HEK293T (cell line): ENCODE data around the gene DBNDD2.

Source experiments
- CTCF ChIA-PET: fragments of 350-600 bp; formaldehyde crosslinking; extraction: SDS; loops from one replicate; lab custom pipeline; 2021; ENCODE audit warnings: antibody characterized with exemption, inconsistent platforms; lab: Yijun Ruan, JAX
- POLR2A ChIA-PET: fragments of 350-600 bp; formaldehyde crosslinking; extraction: SDS; loops from one replicate; lab custom pipeline; 2020; ENCODE audit warnings: antibody characterized with exemption, inconsistent platforms; lab: Yijun Ruan, JAX
- DNase-seq: peaks from one replicate; pipeline ENCODE4 v3.0.0; 2012; ENCODE audit warnings: mixed read lengths; ENCODE audit errors: extremely low spot score
- ARNT ChIP-seq: fragments of 450-650 bp; IDR thresholded peaks from 2 replicates; pipeline ENCODE4 v1.6.1; 2017; ENCODE audit warnings: mild to moderate bottlenecking
- BHLHE40 ChIP-seq: fragments of 450-650 bp; IDR thresholded peaks from 2 replicates; pipeline ENCODE4 v1.6.1; 2016; ENCODE audit warnings: mild to moderate bottlenecking, moderate library complexity, borderline replicate concordance
- CTBP1 ChIP-seq: fragments of 450-650 bp; IDR thresholded peaks from 2 replicates; pipeline ENCODE4 v1.6.1; 2016; ENCODE audit warnings: borderline replicate concordance
- ELF4 ChIP-seq: fragments of 450-650 bp; IDR thresholded peaks from 2 replicates; pipeline ENCODE4 v1.6.1; 2017; ENCODE audit warnings: antibody characterized with exemption
- FOXA1 ChIP-seq: fragments of 450-650 bp; IDR thresholded peaks from 2 replicates; pipeline ENCODE4 v1.6.1; 2016; ENCODE audit warnings: mild to moderate bottlenecking
- FOXK2 ChIP-seq: fragments of 450-650 bp; IDR thresholded peaks from 2 replicates; pipeline ENCODE4 v1.6.1; 2016; ENCODE audit warnings: mild to moderate bottlenecking
- FOXM1 ChIP-seq: fragments of 450-650 bp; IDR thresholded peaks from 2 replicates; pipeline ENCODE4 v1.6.1; 2017; ENCODE audit warnings: mild to moderate bottlenecking, borderline replicate concordance
- HDGF ChIP-seq: fragments of 450-650 bp; IDR thresholded peaks from 2 replicates; pipeline ENCODE4 v1.6.1; 2017; ENCODE audit warnings: antibody characterized with exemption, borderline replicate concordance
- L3MBTL2 ChIP-seq: fragments of 450-650 bp; conservative IDR thresholded peaks from 2 replicates; pipeline ENCODE4 v1.6.1; 2016; ENCODE audit warnings: mild to moderate bottlenecking
- LEF1 ChIP-seq: fragments of 450-650 bp; IDR thresholded peaks from 2 replicates; pipeline ENCODE4 v1.6.1; 2017; ENCODE audit warnings: mild to moderate bottlenecking, borderline replicate concordance
- NFRKB ChIP-seq: fragments of 450-650 bp; IDR thresholded peaks from 2 replicates; pipeline ENCODE4 v1.6.1; 2016; ENCODE audit warnings: mild to moderate bottlenecking, moderate library complexity
- PKNOX1 ChIP-seq: fragments of 450-650 bp; IDR thresholded peaks from 2 replicates; pipeline ENCODE4 v1.6.1; 2016
- SP1 ChIP-seq: fragments of 450-650 bp; IDR thresholded peaks from 2 replicates; pipeline ENCODE4 v1.6.1; 2017
- SUZ12 ChIP-seq: fragments of 450-650 bp; IDR thresholded peaks from 2 replicates; pipeline ENCODE4 v1.6.1; 2016; ENCODE audit warnings: mild to moderate bottlenecking
- TARDBP ChIP-seq: fragments of 450-650 bp; IDR thresholded peaks from 2 replicates; pipeline ENCODE4 v1.6.1; 2016
- ZNF384 ChIP-seq: fragments of 450-650 bp; IDR thresholded peaks from 2 replicates; pipeline ENCODE4 v1.6.1; 2016

Gene DBNDD2

DNA sequence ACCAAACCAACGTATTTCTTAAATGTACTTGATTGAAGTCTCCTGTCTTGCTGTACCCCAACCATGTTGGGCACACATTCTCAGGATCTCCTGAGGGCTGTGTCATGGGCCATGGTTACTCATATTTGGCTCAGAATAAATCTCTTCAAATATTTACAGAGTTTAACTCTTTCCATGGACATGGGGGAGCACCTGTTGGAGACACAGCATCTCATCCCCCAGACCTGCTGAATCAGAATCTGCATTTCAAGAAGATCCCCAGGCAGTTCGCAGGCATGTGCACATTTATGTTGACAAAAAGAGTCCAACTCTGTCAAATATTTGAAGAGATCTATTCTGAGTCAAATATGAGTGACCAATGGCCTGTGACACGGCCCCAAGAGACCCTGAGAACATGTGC is 32.3 kb downstream of the DBNDD2 start:
- TF ChIP-seq FOXM1 = no peak
- TF ChIP-seq ZNF384 = no peak
- no peak for TF ChIP-seq SUZ12
- TF ChIP-seq PKNOX1 = no peak
- no peak for TF ChIP-seq ELF4
- TF ChIP-seq ARNT = no peak
- no peak for TF ChIP-seq TARDBP
- no peak for TF ChIP-seq NFRKB
- no peak for TF ChIP-seq BHLHE40
- no peak for TF ChIP-seq SP1
- no peak for TF ChIP-seq LEF1
- no peak for TF ChIP-seq CTBP1
- POLR2A ChIA-PET = no interaction called here
- CTCF ChIA-PET = interaction anchor here (0.5 kb wide), 1 partner anchor 117 kb away, joined by 3 read pairs; no protein-coding TSS in a partner anchor
- DNase-seq = no peak

GRCh38 chr20:45440891-45441685 is 33.0 kb downstream of the DBNDD2 start:
- ChIA-PET POLR2A (no interaction called here), CTCF (interaction anchor here (0.5 kb wide), 1 partner anchor 118 kb away, joined by 3 read pairs; no protein-coding TSS in a partner anchor)
- no peak for TF ChIP-seq FOXM1
- TF ChIP-seq TARDBP = no peak
- no peak for TF ChIP-seq SUZ12
- TF ChIP-seq ZNF384 = no peak
- no peak for TF ChIP-seq PKNOX1
- no peak for TF ChIP-seq FOXK2
- no peak for TF ChIP-seq ELF4
- TF ChIP-seq HDGF = no peak
- TF ChIP-seq LEF1 = no peak
- no peak for TF ChIP-seq NFRKB
- no peak for DNase-seq

GRCh38 chr20:45441746-45442145 is 33.7 kb downstream of the DBNDD2 start:
- no peak for DNase-seq
- TF ChIP-seq LEF1 (no peak), BHLHE40 (no peak), L3MBTL2 (no peak), SUZ12 (no peak), PKNOX1 (no peak), FOXA1 (no peak), NFRKB (no peak), FOXK2 (no peak), FOXM1 (no peak), ZNF384 (no peak), HDGF (no peak), ARNT (no peak), TARDBP (no peak), CTBP1 (no peak), ELF4 (no peak), SP1 (no peak)
- CTCF ChIA-PET = no interaction called here
- POLR2A ChIA-PET = no interaction called here

GRCh38 chr20:45444050-45444449 is 36.0 kb downstream of the DBNDD2 start:
- TF ChIP-seq HDGF (no peak), ELF4 (no peak), ARNT (no peak), SUZ12 (no peak), PKNOX1 (no peak), SP1 (no peak)
- POLR2A ChIA-PET = no interaction called here
- DNase-seq = no peak
- CTCF ChIA-PET = no interaction called here

GRCh38 chr20:45445805-45446562 is 37.9 kb downstream of the DBNDD2 start:
- CTCF ChIA-PET = interaction anchor here (0.9 to 1.8 kb wide), 2 partner anchors 9 to 72 kb away, joined by 3 to 6 read pairs; no protein-coding TSS in a partner anchor
- POLR2A ChIA-PET = no interaction called here
- DNase-seq = peak; percentile 69
- TF ChIP-seq HDGF (no peak), SUZ12 (no peak), BHLHE40 (no peak), NFRKB (no peak), CTBP1 (no peak), LEF1 (no peak), ZNF384 (no peak), FOXK2 (no peak), L3MBTL2 (no peak), FOXA1 (no peak), ARNT (no peak), TARDBP (no peak)
